ENCODE results near the gene CCNJ.

The CCNJ gene

DNA sequence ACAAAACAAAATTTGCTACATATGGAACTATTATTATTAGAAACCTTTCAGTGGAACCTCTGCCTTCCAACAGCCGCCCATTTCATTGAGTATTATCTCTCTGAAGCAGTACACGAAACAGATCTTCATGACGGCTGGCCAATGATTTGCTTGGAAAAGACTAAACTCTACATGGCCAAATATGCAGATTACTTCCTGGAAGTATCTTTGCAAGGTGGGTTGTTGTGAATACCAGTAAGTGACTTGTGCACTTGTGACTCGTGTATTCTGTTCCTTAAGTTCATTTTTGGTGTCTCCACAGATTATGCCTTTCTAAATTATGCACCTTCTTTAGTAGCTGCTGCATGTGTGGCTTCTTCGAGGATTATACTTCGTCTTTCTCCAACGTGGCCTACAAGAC lies 13.4 kb downstream of the CCNJ start:
- no peak for DNase-seq (ENCODE audit: low read depth)

- no peak for DNase-seq (ENCODE audit: low read depth)
Observed at GRCh38 chr10:96061232-96061631, 17.8 kb downstream of the CCNJ start.

DNA sequence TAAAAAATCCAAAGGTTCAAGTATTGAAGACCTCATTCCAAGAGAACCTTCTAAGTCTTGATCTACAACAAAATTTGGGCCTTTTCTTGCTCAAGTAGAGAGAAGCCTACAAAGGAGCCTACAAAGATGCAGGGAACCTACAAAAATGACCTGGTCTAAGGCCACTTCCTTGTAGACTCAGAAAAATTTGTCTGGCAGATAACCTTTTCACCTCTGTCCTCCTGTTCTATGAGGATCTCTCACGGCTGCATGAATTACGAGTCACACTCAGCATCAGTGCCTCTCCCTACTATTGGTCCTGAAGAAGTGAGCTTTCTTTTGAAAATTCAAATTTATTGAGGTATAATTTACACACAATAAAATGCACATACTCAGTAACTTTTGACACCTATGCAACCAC lies 29.3 kb downstream of the CCNJ start:
- no peak for DNase-seq (ENCODE audit: low read depth)

- peak; percentile 74 for DNase-seq (ENCODE audit: low read depth)
Observed at GRCh38 chr10:96073722-96074121, 30.3 kb downstream of the CCNJ start.

- DNase-seq (ENCODE audit: low read depth), result no peak
Observed at GRCh38 chr10:96074776-96075175, 31.4 kb downstream of the CCNJ start.

DNA sequence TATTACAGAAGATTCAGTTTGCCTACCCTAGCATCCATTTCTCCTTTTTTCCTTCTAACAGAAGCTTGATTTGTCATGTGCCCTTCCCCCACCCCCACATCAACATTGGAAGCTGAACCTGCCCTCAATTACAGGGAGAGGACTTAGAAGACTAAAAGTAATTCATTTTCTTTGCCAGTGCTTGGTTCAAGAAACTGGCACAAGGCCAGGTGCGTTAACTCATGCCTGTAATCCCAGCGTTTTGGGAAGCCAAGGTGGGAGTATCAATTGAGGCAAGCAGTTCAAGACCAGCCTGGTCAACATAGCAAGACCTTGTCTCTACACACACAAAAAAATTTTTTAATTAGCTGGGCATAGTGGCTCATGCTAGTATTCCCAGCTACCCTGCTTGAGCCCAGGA lies 32.6 kb downstream of the CCNJ start:
- DNase-seq (ENCODE audit: low read depth), result no peak

- DNase-seq (ENCODE audit: low read depth), result no peak
Observed at GRCh38 chr10:96077156-96077555, 33.8 kb downstream of the CCNJ start.

DNA sequence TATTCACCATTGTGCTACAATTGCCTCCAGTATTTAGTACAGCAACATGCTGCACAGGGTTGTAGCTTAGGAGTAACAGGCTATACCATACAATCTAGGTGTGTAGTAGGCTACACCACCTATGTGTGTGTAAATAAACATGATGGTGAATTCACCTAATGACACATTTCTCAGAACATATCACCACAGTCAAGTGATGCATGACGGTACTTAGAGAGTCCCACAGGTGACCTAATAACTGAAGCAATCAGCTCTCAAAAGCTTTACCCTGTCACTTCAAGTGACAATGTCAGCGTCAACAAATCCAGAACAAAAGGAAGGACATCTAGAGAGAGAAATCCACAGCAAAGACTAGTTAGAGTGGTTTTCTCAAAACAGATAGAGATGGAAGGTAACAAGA lies 38.8 kb downstream of the CCNJ start:
- DNase-seq (ENCODE audit: low read depth), result no peak

DNA sequence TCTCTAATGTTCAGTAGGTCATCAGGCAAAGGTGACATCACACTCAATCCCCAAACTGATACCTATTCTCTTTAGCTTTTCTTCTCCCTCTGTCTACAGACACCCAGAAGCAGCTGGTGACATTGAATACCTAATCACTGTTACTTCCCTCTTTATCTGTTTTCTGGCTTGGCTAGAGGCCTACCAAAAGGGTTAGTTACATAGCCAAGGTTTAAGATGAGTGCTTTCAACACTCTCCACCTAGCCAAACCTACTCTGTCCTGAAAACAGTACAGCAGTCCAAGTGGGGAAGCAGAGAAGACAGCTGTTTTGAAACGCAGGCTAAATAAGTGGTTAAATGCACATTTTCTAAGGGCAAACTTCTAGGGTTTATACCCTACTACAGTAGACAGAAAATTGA lies 39.4 kb downstream of the CCNJ start:
- DNase-seq (ENCODE audit: low read depth), result no peak

GRCh38 chr10:96089116-96089515 lies 45.7 kb downstream of the CCNJ start:
- DNase-seq (ENCODE audit: low read depth), result no peak

DNA sequence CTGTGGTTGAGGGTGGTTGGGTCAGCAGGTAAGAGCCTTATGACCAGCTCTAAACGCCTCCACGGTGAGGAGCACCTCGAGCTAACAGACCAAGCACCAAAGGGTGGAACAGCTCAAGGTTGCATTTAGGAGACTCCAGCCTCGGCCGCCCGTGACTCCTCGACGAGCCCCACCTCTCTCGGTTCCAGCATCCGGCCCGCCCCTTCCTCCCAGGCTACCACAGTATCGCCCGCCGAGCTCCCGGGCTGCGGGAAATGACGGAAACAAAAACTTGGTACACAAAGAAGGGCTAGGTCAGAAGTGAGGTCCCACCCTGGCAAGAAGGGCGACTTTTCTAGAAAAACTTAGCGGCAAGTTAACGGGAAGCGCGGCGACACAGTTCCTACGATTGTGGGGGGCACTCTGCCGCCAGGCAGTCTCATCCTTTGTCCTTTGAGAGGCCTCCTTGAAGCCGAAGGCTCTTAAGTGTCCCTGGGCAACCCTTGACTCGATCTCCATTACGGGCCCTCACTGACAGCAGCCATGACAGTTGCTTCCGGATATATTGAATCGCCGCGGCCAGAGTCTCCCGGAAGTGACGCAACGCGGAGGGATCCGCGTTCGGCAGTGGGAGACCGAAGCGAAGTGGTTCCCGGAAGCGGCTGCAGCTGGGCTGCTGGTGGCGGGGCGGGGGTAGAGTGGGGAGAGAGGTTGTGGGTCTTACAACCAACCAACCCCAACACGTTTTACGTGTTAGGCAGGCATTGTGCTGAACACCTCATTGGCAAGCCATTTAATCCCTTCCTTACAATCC lies 46.5 kb downstream of the CCNJ start:
- DNase-seq (ENCODE audit: low read depth), result peak; percentile 85

DNA sequence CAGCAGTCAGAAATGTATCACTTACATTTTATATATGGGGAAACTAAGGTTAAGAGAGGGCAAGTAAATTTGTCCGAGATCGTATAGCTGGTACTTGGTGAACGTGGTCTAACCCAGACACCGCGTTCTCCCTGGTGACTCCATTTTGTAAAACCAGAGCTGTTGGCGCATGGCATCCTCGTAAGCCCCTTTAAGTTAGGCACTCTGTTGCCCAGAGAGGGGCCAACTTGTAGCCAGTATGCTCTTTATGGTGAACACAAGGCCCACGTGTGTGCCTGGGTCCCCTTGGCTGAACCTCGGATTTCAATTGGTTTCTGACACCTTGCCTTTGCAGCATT lies 47.0 kb downstream of the CCNJ start:
- no peak for DNase-seq (ENCODE audit: low read depth)

DNA sequence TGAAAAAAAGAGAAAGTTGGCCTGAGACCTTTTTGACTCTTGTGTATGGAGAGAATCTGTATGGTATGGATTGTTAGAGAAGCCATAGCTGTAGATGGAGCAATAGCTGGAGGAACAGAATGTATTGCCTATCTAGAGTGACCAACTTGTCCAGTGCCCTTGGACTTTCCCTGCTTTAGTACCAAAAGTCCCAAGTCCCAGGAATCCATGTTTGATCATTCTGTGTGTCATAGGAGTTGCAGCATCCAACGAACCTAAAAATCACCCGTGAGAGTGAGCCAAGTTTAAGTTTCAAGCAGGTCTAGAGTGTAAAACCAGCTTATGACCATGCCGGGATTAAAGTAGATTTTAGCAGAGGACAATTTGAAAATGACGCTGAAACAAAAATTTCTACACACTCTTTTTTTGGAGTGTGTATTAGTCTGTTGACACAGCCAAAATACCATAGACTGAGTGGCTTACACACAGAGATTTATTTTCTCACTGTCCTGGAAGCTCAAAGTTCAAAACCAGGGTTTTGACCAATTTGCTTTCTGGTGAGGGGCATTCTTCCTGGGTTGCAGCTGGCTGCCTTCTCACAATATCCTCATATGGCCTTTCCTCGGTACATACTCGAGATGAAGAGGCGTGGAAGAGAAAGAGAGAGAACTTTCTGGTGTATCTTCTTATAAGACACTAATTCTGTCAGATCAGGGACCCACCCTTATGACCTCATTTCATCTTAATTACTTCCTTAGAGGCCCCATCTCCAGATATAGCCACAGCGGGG lies 49.8 kb downstream of the CCNJ start:
- DNase-seq (ENCODE audit: low read depth), result no peak

- DNase-seq (ENCODE audit: low read depth), result no peak
Observed at GRCh38 chr10:96093948-96094347, 50.6 kb downstream of the CCNJ start.

GRCh38 chr10:96096958-96097357 lies 53.6 kb downstream of the CCNJ start:
- DNase-seq (ENCODE audit: low read depth), result no peak

DNA sequence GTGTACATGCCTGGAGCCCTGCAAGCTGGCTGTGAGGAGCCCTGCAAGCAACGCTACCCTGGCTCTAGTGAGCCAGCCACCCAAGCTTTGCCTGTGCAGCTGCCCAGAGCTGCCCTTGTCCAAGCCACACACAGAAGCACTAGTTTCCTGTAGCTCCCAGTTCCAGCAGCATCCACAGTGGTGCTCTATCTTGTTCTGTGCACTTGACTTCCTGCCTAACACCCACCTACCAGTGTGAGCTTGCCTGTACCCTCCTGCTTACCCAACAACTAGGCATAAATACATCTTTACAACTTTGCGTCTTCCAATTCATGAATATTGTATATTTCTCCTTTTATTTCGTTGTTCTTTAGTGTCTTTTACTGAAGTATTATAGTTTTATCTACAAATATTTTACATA lies 54.5 kb downstream of the CCNJ start:
- DNase-seq (ENCODE audit: low read depth), result no peak

GRCh38 chr10:96107623-96108038 lies 64.2 kb downstream of the CCNJ start:
- no peak for DNase-seq (ENCODE audit: low read depth)

All from non-pigmented ciliary epithelial cell (primary cell).